Stimulated activated CD8-positive, alpha-beta memory T cell treated with anti-CD3 and anti-CD28 coated beads, Interleukin-12 subunit alpha, Interleukin-12 subunit beta, amount 100 ng/mL, for 24 hours (primary cell): ENCODE measurements around the gene PIP5K1B.
"Not testable (repeated sequence)": the region's sequence is repeated elsewhere in the genome, so short reads cannot be mapped to it uniquely, and the experiment has no call there.

Experiments used
- DNase-seq: peaks from one replicate; pipeline ENCODE4 v3.0.0-alpha.2; 2020; ENCODE audit errors: extremely low read depth

PIP5K1B gene

GRCh38 chr9:68704814-68705530, at the start of gene PIP5K1B:
Gene PIP5K1B, plus strand, starts transcription at chr9:68705240. Its CDS starts 117,375 bp downstream, at chr9:68822615.
- no peak for DNase-seq

GRCh38 chr9:68664036-68664435, 41.0 kb upstream of the PIP5K1B start:
- DNase-seq, result no peak

DNA sequence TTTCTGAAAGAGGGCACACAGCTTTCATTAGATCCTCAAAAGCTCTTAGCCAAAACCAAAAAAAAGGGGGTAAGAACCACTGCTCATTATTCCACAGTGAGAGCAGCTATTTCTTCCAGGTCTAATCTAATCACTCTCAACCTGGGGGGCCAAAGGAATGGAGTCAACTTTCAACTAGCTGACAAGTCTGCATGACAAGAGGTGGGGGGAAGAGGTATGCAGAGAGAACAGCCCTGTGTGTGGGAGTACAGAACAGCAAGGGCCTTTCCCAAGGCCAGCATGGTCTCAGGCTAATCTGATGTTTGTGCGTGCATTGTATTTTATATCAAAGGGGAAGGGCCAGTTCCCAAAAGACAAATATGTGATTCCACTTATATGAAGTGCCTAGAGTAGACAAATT, 36.9 kb upstream of the PIP5K1B start:
- DNase-seq, result no peak

- no peak for DNase-seq
Measured at GRCh38 chr9:68669218-68669617, 35.8 kb upstream of the PIP5K1B start.

- no peak for DNase-seq
Measured at GRCh38 chr9:68672215-68672614, 32.8 kb upstream of the PIP5K1B start.

DNA sequence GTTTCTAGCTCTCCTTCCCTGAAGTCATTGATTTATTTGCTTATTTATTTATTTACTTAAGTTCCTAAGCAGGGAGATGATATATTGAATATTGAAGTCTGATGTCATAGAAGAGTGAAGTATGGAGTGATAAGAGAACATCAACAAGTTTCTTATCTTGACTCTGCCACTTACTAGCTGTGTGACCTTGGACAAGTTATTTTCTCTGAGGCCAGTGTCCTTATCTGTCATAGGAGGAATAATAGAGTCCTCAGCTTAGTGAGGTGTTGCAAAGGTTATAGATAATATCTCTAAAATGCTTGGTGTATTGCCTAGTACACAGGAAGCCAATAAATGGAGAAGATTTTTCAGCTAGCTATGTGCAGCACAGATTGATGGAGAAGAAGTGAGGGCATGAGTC, 32.4 kb upstream of the PIP5K1B start:
- no peak for DNase-seq

DNA sequence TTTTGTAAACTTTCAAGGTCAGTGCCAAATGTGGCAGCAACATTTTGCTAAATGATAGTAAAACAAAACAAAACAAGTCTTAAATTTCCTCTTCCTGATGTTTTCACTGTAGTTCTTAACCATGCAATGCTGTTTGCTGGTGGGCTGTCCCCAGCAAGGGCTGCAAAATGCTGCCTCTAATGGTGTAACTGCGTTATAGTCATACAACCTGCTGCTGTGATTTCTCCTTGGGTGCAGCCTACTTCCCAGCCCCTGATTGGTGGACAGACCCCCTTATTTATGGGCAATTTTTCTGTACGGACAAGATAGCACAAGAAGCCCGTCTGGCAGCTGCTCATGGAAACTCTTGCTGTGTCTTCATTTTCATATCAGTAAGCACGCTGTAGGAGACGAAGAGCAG, 26.6 kb upstream of the PIP5K1B start:
- no peak for DNase-seq

- no peak for DNase-seq
Measured at GRCh38 chr9:68683433-68683832, 21.6 kb upstream of the PIP5K1B start.

DNA sequence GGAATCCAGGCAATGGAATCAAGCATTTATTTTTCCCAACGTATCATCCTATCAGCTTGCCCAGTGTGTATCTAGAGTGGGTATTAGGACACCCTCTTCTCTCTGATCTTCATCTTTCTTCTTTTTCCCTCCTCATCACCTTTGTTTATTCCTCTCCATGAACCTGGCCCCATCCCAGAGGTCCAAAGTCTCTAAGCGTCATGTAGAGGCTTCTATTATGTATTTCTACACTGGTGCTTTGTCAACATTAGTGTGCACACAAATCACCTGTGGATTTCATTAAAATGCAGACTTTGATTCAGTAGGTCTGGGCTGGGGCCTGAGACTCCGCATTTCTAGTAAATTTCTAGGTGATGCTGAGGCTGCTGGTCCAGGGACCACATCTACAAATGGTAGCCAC, 19.8 kb upstream of the PIP5K1B start:
- no peak for DNase-seq

GRCh38 chr9:68685770-68686169, 19.3 kb upstream of the PIP5K1B start:
- no peak for DNase-seq

DNA sequence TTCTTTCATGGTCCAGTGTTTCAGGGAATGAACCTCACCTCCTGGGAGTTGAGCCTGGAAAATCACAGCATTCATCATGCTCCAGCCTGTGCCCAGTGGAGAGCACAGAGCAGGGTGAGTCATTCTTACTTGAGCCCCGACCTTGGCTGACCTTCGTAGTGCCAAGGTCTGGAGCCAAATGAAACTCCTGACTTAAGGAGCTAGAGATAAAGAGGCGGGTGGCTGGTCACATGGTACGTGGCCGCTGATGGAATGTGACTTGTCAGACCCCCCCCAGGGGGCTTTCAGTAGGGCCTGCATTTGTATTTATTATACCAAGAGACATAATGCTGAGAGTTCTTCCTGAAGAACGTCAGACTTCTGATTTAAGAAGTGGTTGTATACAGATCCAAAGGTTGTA, 15.0 kb upstream of the PIP5K1B start:
- DNase-seq, result no peak

- no peak for DNase-seq
Measured at GRCh38 chr9:68692519-68692918, 12.5 kb upstream of the PIP5K1B start.

- no peak for DNase-seq
Measured at GRCh38 chr9:68694125-68694524, 10.9 kb upstream of the PIP5K1B start.

GRCh38 chr9:68697851-68698250, 7.2 kb upstream of the PIP5K1B start:
- no peak for DNase-seq

DNA sequence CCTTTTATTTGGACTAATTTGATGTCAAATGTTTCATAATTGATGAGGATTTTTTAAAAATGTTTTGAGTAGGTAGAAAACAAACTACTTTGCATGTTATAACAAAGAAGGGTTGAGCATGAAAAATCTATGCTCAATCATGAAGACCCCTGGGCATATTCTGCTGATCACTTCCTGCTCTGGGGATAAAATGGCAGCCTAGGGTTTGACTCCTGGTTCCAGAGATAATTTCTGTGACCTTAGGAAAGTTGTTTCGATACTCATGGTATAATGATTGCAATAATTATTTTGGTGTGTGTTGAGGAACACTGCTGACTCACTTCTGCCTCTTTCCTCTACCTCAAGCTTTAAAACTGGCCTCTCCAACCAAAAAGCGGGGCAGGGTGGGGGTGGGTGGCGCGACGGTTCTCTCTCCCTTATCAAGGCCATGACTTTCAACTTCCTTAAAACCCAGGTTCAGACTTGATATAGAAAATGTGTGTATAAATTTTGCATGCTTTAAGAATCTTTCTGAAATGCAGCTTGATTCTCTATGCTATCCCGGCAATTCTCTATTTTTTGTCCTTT, 6.0 kb upstream of the PIP5K1B start:
- no peak for DNase-seq

DNA sequence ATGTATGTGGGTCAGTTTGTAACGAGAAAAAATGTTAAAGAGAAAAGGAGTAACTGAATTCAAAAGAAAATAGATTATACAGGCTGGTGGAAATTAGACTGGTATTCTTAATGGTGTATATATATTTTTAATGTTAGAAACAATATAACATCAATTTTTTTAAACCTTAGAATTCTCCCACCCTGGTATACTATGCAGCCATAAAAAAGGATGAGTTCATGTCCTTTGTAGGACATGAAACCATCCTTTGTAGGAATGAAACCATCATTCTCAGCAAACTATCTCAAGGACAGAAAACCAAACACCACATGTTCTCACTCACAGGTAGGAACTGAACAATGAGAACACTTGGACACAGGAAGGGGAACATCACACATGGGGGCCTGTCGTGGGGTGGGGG, 5.4 kb upstream of the PIP5K1B start:
- not testable (repeated sequence) for DNase-seq

DNA sequence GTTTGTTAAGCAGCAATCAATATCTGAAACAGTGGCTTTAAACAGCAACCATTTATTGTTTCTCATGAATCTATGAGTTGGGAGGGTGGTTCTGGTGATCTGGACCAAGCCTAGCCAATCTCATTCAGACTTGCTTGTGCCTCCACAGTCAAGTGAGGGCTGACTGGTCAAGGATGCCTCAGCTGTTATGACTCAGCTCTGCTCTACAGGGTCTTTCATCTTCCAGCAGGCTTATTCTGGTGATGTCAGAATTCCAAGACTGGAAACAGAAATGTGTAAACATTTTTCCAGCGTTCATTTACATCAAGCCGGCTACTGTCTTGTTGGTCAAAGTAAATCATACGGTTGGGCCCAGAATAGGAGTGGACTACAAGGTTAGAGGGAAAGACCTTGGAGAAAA, 2.5 kb upstream of the PIP5K1B start:
- DNase-seq, result no peak

DNA sequence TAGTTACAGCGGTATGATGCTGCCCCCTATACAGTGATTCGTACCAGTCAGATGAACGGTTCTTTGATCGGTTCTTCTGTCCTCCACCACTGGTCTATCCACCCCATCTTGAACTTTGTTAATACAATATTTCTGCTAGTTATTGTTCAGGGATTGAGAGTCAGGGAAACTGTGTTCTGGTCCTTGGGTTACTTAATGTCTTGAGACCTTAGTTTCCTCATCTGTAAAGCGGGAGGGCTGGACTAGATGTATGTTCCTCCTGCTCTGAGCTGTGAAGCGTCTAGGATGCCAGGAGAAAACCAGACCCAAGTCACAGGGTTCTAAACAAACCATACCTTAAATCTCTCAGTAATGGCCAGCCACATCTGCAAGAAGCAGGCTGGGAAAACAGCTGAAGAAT, 1.4 kb upstream of the PIP5K1B start:
- no peak for DNase-seq

- no peak for DNase-seq
Measured at GRCh38 chr9:68704498-68704813, 584 bp upstream of the PIP5K1B start.

DNA sequence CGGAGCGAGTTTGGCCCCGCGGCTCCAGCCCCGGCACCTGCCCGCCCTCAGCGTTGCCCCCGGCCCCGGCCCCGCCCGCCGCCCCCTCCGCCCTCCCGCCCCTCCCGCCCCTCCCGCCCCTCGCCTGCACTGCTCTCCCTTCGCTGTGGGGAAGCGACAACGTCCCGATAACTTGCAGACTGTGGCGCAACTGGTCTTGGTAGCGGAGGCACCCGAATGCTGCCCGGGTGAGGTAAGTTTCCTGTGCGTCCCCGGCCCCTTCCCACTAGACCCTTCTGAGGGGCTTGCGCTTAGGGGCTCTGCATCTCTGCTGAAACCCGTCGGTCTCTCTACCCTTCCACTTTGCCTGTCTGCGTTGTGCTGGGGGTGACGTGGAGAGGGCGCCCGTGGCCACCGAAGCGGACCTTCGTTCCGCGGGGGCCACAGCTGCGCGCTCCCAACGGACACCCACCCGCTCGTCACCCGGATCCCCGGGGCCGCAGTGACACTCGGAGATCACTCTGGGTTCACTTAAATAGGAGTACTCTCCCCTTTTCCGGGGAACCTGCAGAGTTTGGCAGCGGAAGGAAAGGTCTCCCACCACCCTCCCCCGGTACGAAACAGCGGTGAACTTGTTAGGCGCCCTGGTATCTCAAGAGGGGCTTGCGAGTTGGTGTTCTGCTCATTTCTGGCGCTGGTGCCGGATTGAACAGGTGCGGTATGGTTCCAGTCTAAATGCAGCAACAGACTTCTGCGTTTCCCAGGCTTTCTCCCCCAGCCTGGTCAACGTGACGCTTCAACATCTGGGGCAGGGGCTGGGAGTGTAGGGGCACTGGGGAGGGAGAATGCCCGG, 707 bp downstream of the PIP5K1B start:
- DNase-seq, result no peak

DNA sequence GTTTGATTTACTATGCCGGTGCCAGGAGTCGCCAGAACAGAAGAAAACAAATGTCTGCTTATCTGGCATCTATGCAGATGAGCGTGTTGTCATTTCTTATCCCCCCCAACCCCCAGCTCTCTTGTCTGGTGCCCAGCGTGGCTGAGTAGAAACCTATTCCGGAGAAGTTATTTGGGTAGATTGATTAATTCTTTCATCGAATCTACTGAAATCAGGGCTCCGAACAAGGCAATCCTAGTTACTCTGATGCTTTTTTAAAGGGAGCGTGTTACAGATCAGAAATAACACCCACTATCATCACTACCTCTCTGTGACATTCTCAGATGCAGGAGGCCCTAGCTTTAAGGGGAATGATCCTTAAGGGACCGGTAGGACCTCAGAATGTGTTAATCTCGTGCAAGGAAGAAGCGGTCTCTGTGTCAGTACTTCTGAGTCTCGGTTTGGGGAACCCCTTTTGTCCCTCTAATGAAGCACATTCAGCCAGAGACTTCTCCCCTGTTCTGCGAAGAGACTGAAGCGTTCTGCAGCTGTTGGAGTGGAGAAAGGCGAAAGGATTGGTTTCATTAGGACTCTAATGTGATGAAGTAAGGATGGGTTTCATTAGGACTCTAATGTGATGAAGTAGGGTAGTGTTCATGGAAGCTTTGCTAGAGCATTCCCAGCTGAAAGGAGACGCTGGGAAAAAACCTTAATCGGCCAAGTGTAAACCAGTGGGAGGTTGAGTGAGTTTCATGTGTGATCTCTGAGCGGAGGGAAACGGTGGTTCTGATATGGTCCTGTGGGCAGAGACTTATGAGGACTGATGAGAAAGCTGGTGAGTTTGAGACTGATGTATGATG, 1.5 kb downstream of the PIP5K1B start:
- DNase-seq, result no peak

DNA sequence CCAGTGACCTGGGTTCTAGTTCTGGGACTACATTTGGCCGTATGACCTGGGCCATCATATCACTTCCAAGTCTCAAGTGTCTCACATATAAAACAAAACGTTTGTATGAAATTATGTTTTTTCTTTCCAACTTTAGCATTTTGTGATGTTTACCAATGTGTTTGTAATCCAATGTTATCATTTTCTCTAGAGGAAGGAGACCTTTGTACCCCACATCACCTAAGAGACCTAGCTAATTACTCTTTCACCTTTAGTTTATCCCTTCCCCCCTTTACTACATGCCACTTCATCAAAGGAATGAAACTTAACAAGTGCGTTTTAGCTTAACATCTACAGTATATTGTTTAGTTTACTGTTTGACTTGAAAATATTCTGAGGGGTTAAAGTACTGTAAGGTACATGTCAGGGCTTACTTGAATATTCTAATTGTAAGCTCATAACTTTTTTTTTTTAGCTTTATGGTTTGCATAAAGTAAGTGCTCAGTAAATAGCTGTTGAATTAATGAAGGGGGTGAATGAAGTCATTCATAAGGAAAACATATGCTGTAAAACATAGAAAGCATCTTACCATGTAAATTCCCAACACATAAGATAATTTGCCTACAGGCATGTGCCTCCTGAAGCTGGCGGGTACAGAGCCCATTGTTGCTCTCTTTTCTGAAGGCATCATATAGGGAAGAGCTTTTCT, 2.9 kb downstream of the PIP5K1B start:
- DNase-seq, result no peak
